Type B pancreatic cell (in vitro differentiated cells): Measurements from ENCODE around the gene EBI3. TPM values are rescaled to one million over a fixed set of nuclear protein-coding genes. Genes with fewer than 3 reads are reported as not detected.

Experiments
- DNase-seq: peaks from one replicate; pipeline ENCODE4 v3.0.0; 2021; ENCODE audit warnings: mixed read lengths; ENCODE audit not compliant: unreplicated experiment; ENCODE audit errors: extremely low spot score
- H3K27ac Mint-ChIP-seq: 2 replicates; pipeline ENCODE4 v1.8.0; 2021; ENCODE audit warnings: mild to moderate bottlenecking, mixed read lengths
- H3K27me3 Mint-ChIP-seq: 2 replicates; pipeline ENCODE4 v1.8.0; 2021; ENCODE audit warnings: mixed read lengths
- H3K36me3 Mint-ChIP-seq: 2 replicates; pipeline ENCODE4 v1.8.0; 2021; ENCODE audit warnings: mixed read lengths
- H3K4me1 Mint-ChIP-seq: one replicate; pipeline ENCODE4 v1.8.0; 2021; ENCODE audit warnings: mixed read lengths; ENCODE audit not compliant: unreplicated experiment
- H3K4me3 Mint-ChIP-seq: 2 replicates; pipeline ENCODE4 v1.8.0; 2021; ENCODE audit warnings: mild to moderate bottlenecking, mixed read lengths
- H3K9me3 Mint-ChIP-seq: 2 replicates; pipeline ENCODE4 v1.8.0; 2021; ENCODE audit warnings: mixed read lengths
- CTCF ChIP-seq: fragments of 200-600 bp; sonication (generic); conservative IDR thresholded peaks from 2 replicates; pipeline ENCODE4 v1.5.0; 2021; ENCODE audit warnings: antibody characterized with exemption, mild to moderate bottlenecking
- total RNA-seq: library from RNA; stranded (reverse); gene quantifications from 2 replicates; pipeline ENCODE4 v1.2.1, GENCODE V29; 2021; ENCODE audit warnings: low replicate concordance

EBI3 gene
- total RNA-seq, 1 donor from 2014 or later, result 0.43 TPM

- Mint-ChIP-seq H3K27me3 (no peaks in the 10 kb centered on the region), H3K4me1 (peaks cover 5% of the 10 kb centered on the region), H3K9me3 (no peaks in the 10 kb centered on the region), H3K4me3 (no peak overlapping the region), H3K27ac (no peak overlapping the region), H3K36me3 (peaks cover 7% of the 10 kb centered on the region)
- no peak for DNase-seq
- TF ChIP-seq CTCF, result no peak
These were observed 35.5 kb downstream of the EBI3 start for GRCh38 chr19:4264812-4265211.

- Mint-ChIP-seq H3K27me3 (no peaks in the 10 kb centered on the region), H3K4me1 (peaks cover 5% of the 10 kb centered on the region), H3K27ac (no peak overlapping the region), H3K36me3 (peaks cover 4% of the 10 kb centered on the region), H3K4me3 (no peak overlapping the region), H3K9me3 (no peaks in the 10 kb centered on the region)
- no peak for TF ChIP-seq CTCF
- no peak for DNase-seq
These were observed 37.1 kb downstream of the EBI3 start for GRCh38 chr19:4266253-4267000.

DNA sequence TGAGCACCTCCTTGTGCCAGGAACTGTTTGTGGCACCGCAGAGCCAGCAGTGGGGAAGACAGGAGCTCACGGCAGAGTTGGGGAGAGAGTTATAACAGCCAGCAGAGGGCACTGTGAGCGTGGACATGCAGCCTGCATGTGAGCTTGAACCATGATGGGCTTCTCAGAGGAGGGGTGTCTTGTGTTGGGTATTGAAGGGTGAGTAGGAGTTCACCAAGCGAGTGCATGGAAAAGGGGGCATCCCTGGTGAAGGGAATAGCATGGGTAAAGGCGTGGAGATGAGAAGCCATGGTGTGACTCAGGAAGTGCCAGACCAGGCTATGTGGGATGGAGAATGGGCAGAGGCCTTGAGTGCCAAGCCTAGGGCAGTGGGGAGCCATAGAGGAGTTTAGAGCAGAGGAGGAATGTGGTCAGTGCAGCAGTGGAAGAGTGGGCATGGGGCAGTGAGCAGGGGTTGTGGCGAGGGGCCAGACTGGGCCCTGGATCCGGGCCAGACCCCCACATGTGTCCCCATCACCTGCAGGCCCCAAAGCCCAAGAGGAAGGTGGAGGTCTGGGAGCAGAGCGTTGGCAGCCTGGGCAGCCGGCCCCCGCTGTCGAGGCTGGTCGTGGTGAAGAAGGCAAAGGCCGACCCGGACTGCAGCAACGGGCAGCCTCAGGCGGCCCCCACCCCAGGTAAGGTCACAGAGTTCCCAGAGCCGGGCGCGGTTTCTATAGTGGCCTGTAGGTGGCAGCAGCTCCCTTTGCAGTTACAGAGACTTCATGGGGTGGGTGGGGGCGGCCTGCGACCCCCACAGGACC is 38.0 kb downstream of the EBI3 start:
- Mint-ChIP-seq H3K36me3 (peaks cover 4% of the 10 kb centered on the region), H3K27ac (peak overlapping the region; percentile 46), H3K4me3 (no peak overlapping the region), H3K27me3 (no peaks in the 10 kb centered on the region), H3K4me1 (peaks cover 5% of the 10 kb centered on the region), H3K9me3 (no peaks in the 10 kb centered on the region)
- TF ChIP-seq CTCF, result peak; percentile 87
- DNase-seq, result no peak

DNA sequence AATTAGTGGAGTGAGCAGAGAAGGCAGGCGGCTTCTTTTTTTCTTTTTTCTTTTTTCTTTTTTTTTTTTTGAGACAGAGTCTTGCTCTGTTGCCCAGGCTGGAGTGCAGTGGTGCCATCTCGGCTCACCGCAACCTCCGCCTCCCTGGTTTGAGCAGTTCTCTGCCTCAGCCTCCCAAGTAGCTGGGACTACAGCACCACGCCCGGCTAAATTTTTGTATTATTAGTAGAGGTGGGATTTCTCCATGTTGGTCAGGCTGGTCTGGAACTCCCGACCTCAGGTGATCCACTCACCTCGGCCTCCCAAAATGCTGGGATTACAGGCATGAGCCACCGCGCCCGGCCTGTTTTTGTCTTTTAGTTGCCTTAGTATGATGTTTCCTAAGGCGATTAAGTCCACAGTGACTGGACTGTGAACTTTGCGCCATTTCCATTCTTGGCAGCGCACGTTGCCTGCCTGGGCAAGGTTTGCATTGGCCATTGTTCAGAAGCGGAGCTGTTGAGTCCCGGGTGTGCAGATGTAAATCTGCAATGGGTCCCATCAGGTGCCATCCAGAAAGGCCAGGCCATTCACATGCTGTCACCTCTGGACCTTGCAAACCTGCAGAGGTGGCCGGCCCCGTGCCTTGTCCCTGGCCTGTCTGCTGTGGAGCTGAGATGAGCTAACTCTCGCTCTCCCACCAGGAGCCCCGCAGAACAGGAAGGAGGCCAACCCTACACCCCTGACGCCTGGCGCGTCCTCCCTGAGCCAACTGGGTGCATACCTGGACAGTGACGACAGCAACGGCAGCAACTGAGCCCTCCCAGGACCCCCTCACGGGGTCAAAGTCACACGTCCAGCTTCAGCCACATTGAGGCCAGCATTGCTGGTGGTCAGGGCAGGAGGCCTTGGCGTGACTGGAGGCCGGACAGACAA is 38.8 kb downstream of the EBI3 start:
- Mint-ChIP-seq H3K4me1 (peaks cover 5% of the 10 kb centered on the region), H3K27ac (no peak overlapping the region), H3K36me3 (peaks cover 4% of the 10 kb centered on the region), H3K4me3 (no peak overlapping the region), H3K9me3 (no peaks in the 10 kb centered on the region), H3K27me3 (no peaks in the 10 kb centered on the region)
- DNase-seq, result no peak
- TF ChIP-seq CTCF, result no peak

DNA sequence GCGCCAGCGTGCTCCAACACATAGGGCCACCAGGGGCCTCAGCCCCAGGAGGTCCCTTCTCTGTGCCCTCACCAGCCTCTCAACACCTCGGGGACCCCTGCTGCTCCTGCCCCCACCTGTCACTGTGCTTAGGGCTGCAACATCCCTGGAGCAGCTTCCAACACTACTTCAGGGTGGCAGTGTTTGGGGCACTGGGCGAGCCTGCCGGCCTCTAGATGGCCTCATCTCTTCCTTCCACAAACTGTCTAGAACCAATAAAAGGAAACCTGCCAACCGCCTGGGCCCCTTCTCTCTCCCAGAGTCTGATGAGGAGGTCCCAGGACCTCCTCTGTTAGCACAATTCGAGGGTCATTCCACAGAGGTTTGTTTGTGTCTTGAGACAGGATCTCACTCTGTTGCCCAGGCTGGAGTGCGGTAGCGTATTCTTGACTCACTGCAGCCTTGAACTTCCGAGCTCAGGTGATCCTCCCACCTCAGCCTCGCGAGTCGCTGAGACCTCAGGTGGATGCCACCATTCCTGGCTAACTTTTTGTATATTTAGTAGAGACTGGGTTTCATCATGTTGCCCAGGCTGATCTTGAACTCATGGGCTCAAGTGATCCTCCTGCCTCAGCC is 39.6 kb downstream of the EBI3 start:
- Mint-ChIP-seq H3K4me3 (no peak overlapping the region), H3K9me3 (no peaks in the 10 kb centered on the region), H3K36me3 (peaks cover 4% of the 10 kb centered on the region), H3K27ac (no peak overlapping the region), H3K27me3 (no peaks in the 10 kb centered on the region), H3K4me1 (peaks cover 5% of the 10 kb centered on the region)
- no peak for TF ChIP-seq CTCF
- no peak for DNase-seq
